HepG2 (cell line): Measurements from ENCODE around the gene PHF10. TPM values are rescaled to one million over a fixed set of nuclear protein-coding genes. Genes with fewer than 3 reads are reported as not detected.

Source experiments
- GPN1 ChIP-seq: sonication (generic); formaldehyde crosslinking; IDR thresholded peaks from 2 replicates; pipeline ENCODE4 v1.5.1; 2020; ENCODE audit warnings: missing genetic modification reagents, borderline replicate concordance
- GTF2F1 ChIP-seq: fragments of 150-350 bp; IDR thresholded peaks from 2 replicates; pipeline ENCODE4 v1.6.1; 2014; ENCODE audit warnings: low read length
- HNF4G ChIP-seq, 2 experiments: sonication (generic) in 1 of 2; formaldehyde crosslinking in 1 of 2; IDR thresholded peaks; 2 replicates each; pipeline versions ENCODE4 v1.4.0 to v1.6.1; 2011 to 2020; ENCODE audit warnings: borderline replicate concordance in 2 of 2, low read depth in 2 of 2, mild to moderate bottlenecking in 2 of 2, low read length in 1 of 2, missing genetic modification reagents in 1 of 2, moderate library complexity in 1 of 2
- POLR2AphosphoS2 ChIP-seq: IDR thresholded peaks from 2 replicates; pipeline ENCODE4 v1.6.1; 2011; ENCODE audit warnings: low read depth, low read length, improper control_type of control experiment
- SP1 ChIP-seq, 2 experiments: fragments of 450-650 bp in 1 of 2; sonication (generic) in 1 of 2; formaldehyde crosslinking in 1 of 2; IDR thresholded peaks; 2 replicates each; pipeline versions ENCODE4 v1.4.0 to v1.6.1; 2016 to 2020; ENCODE audit warnings: missing genetic modification reagents in 1 of 2
- ZNF33B ChIP-seq: sonication (generic); formaldehyde crosslinking; IDR thresholded peaks from 2 replicates; pipeline ENCODE4 v1.5.1; 2020; ENCODE audit warnings: mild to moderate bottlenecking, missing genetic modification reagents
- polyA plus RNA-seq, 8 experiments: library from polyadenylated mRNA; depleted of rRNA in 3 of 8; stranded (reverse) in 7 of 8; unstranded in 1 of 8; fragments of >200 nt; fragmentation: Illumina TruSeq in 4 of 8; extraction: Trizol in 4 of 8; gene quantifications; 2 replicates each; pipeline versions ENCODE4 v1.2.1 to v1.2.3, GENCODE V29; 2011 to 2016; ENCODE audit warnings: low read depth in 4 of 8, missing spikeins in 1 of 8, mixed read lengths in 1 of 8; ENCODE audit not compliant: insufficient read depth in 1 of 8
- total RNA-seq, 5 experiments: library from RNA; depleted of rRNA; stranded (reverse); fragments of >200 nt; fragmentation: Illumina TruSeq; extraction: Trizol; gene quantifications; 2 replicates each; pipeline ENCODE4 v1.2.3, GENCODE V29; 2016; ENCODE audit warnings: low read depth in 1 of 5
- TF ChIP-seq, protein P1 (sequence below): IDR thresholded peaks from 2 replicates; pipeline ENCODE4 v1.6.1; 2016; ENCODE audit warnings: low read depth, missing genetic modification reagents, missing compliant biosample characterization
- TF ChIP-seq, protein P2 (sequence below): sonication (generic); formaldehyde crosslinking; IDR thresholded peaks from 2 replicates; pipeline ENCODE4 v1.5.1; 2020; ENCODE audit warnings: mild to moderate bottlenecking, missing genetic modification reagents, borderline replicate concordance
- TF ChIP-seq, protein P3 (sequence below), 2 experiments: sonication (generic) in 1 of 2; formaldehyde crosslinking in 1 of 2; IDR thresholded peaks; 2 replicates each; pipeline versions ENCODE4 v1.4.0 to v1.6.1; 2016 to 2020; ENCODE audit warnings: borderline replicate concordance in 1 of 2, low read depth in 1 of 2, mild to moderate bottlenecking in 1 of 2, missing genetic modification reagents in 1 of 2

Gene PHF10
- total and polyA plus RNA-seq, 2 of the 13 experiments (the other 11 are each of a cell fraction or from before 2014, with no cell fraction given) = 42.1 to 84.1 TPM

DNA sequence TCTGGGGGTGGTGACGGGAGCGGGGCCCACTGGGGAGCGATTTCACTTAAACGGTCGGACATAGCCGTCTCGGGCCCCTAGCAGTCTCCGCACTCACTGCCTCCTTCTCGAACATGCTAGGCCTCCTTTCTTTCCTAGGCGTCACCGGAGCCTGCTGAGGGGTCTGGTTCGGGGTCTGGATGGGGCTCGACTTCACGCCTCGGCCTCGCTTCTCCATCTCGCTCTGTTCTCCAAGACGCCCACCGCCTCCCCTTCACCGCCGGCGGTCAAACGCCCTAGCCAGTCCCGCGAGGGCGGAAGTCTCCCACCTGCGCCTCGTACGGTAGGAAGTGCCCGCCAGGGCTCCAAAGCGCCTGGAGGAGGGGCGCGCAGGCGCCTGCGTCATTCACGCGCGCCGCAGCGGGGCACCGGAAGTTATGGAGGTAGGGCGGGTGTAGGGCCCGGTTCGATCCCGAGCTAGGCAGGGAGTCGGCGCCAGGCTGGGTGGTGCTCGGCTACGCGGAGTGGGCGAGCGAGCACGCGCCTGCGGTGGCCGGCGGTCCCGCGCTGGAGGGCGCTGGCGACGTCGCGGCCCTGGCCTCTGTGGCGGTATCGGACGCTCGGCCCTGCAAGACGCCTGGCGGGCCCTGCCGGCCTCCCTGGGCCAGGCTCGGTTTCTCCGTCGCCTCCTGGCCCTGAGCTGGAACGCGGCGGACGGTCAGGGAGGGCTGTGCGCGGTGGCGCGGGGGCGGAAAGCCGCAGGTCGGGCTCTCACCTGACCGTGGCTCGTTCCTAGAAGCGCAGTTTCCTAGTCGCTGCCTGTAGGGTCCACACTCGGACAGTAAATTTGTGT, 27.2 kb upstream of the PHF10 start, which contains the start of the genes DYNLT2 and ERMARD (continued):
- TF ChIP-seq, protein P1, sequence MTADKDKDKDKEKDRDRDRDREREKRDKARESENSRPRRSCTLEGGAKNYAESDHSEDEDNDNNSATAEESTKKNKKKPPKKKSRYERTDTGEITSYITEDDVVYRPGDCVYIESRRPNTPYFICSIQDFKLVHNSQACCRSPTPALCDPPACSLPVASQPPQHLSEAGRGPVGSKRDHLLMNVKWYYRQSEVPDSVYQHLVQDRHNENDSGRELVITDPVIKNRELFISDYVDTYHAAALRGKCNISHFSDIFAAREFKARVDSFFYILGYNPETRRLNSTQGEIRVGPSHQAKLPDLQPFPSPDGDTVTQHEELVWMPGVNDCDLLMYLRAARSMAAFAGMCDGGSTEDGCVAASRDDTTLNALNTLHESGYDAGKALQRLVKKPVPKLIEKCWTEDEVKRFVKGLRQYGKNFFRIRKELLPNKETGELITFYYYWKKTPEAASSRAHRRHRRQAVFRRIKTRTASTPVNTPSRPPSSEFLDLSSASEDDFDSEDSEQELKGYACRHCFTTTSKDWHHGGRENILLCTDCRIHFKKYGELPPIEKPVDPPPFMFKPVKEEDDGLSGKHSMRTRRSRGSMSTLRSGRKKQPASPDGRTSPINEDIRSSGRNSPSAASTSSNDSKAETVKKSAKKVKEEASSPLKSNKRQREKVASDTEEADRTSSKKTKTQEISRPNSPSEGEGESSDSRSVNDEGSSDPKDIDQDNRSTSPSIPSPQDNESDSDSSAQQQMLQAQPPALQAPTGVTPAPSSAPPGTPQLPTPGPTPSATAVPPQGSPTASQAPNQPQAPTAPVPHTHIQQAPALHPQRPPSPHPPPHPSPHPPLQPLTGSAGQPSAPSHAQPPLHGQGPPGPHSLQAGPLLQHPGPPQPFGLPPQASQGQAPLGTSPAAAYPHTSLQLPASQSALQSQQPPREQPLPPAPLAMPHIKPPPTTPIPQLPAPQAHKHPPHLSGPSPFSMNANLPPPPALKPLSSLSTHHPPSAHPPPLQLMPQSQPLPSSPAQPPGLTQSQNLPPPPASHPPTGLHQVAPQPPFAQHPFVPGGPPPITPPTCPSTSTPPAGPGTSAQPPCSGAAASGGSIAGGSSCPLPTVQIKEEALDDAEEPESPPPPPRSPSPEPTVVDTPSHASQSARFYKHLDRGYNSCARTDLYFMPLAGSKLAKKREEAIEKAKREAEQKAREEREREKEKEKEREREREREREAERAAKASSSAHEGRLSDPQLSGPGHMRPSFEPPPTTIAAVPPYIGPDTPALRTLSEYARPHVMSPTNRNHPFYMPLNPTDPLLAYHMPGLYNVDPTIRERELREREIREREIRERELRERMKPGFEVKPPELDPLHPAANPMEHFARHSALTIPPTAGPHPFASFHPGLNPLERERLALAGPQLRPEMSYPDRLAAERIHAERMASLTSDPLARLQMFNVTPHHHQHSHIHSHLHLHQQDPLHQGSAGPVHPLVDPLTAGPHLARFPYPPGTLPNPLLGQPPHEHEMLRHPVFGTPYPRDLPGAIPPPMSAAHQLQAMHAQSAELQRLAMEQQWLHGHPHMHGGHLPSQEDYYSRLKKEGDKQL (CRISPR knock-in tag) = peak; percentile 76; the same call in 1 of the 2 replicates
- no peak for TF ChIP-seq GTF2F1
- TF ChIP-seq SP1 (IDR thresholded peaks at IDR 0.05) = no peak
- peak; percentile 73; the same call in 1 of the 2 replicates for TF ChIP-seq SP1 (CRISPR knock-in tag; IDR thresholded peaks at IDR 0.05)
- TF ChIP-seq HNF4G (IDR thresholded peaks at IDR 0.05; ENCODE audit: borderline replicate concordance, low read depth, low read length) = no peak; the same call in 1 of the 2 replicates
- TF ChIP-seq HNF4G (CRISPR knock-in tag; IDR thresholded peaks at IDR 0.05; ENCODE audit: borderline replicate concordance, low read depth) = peak; percentile 41
- TF ChIP-seq GPN1 (CRISPR knock-in tag) = no peak
- no peak for TF ChIP-seq POLR2AphosphoS2
- TF ChIP-seq, protein P2, sequence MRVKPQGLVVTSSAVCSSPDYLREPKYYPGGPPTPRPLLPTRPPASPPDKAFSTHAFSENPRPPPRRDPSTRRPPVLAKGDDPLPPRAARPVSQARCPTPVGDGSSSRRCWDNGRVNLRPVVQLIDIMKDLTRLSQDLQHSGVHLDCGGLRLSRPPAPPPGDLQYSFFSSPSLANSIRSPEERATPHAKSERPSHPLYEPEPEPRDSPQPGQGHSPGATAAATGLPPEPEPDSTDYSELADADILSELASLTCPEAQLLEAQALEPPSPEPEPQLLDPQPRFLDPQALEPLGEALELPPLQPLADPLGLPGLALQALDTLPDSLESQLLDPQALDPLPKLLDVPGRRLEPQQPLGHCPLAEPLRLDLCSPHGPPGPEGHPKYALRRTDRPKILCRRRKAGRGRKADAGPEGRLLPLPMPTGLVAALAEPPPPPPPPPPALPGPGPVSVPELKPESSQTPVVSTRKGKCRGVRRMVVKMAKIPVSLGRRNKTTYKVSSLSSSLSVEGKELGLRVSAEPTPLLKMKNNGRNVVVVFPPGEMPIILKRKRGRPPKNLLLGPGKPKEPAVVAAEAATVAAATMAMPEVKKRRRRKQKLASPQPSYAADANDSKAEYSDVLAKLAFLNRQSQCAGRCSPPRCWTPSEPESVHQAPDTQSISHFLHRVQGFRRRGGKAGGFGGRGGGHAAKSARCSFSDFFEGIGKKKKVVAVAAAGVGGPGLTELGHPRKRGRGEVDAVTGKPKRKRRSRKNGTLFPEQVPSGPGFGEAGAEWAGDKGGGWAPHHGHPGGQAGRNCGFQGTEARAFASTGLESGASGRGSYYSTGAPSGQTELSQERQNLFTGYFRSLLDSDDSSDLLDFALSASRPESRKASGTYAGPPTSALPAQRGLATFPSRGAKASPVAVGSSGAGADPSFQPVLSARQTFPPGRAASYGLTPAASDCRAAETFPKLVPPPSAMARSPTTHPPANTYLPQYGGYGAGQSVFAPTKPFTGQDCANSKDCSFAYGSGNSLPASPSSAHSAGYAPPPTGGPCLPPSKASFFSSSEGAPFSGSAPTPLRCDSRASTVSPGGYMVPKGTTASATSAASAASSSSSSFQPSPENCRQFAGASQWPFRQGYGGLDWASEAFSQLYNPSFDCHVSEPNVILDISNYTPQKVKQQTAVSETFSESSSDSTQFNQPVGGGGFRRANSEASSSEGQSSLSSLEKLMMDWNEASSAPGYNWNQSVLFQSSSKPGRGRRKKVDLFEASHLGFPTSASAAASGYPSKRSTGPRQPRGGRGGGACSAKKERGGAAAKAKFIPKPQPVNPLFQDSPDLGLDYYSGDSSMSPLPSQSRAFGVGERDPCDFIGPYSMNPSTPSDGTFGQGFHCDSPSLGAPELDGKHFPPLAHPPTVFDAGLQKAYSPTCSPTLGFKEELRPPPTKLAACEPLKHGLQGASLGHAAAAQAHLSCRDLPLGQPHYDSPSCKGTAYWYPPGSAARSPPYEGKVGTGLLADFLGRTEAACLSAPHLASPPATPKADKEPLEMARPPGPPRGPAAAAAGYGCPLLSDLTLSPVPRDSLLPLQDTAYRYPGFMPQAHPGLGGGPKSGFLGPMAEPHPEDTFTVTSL (CRISPR knock-in tag) = peak; percentile 66; the same call in 1 of the 2 replicates
- peak; percentile 95 for TF ChIP-seq ZNF33B (CRISPR knock-in tag)
- TF ChIP-seq, protein P3, sequence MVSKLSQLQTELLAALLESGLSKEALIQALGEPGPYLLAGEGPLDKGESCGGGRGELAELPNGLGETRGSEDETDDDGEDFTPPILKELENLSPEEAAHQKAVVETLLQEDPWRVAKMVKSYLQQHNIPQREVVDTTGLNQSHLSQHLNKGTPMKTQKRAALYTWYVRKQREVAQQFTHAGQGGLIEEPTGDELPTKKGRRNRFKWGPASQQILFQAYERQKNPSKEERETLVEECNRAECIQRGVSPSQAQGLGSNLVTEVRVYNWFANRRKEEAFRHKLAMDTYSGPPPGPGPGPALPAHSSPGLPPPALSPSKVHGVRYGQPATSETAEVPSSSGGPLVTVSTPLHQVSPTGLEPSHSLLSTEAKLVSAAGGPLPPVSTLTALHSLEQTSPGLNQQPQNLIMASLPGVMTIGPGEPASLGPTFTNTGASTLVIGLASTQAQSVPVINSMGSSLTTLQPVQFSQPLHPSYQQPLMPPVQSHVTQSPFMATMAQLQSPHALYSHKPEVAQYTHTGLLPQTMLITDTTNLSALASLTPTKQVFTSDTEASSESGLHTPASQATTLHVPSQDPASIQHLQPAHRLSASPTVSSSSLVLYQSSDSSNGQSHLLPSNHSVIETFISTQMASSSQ (IDR thresholded peaks at IDR 0.05; ENCODE audit: low read depth) = no peak; the same call in 1 of the 2 replicates
- TF ChIP-seq, protein P3 (CRISPR knock-in tag; IDR thresholded peaks at IDR 0.05; ENCODE audit: borderline replicate concordance) = peak; percentile 67; the same call in 1 of the 2 replicates
